H9 (cell line): Measurements from ENCODE around the gene PEMT. TPM values are rescaled to one million over a fixed set of nuclear protein-coding genes. Genes with fewer than 3 reads are reported as not detected.

ENCODE experiments used
- DNase-seq: peaks from one replicate; pipeline ENCODE4 v3.0.0-alpha.2; 2017
- H2AFZ ChIP-seq: one replicate; pipeline ENCODE4 v1.6.1; 2013; ENCODE audit warnings: mild to moderate bottlenecking, low read length, control low read depth, moderate library complexity
- H2AK5ac ChIP-seq: 2 replicates; pipeline ENCODE4 v1.6.1; 2013; ENCODE audit warnings: low read length, control low read depth, mixed read lengths; ENCODE audit not compliant: insufficient read length
- H2BK120ac ChIP-seq: one replicate; pipeline ENCODE4 v1.6.1; 2013; ENCODE audit warnings: low read depth, mild to moderate bottlenecking, low read length, control low read depth, inconsistent platforms; ENCODE audit not compliant: poor library complexity, severe bottlenecking
- H2BK12ac ChIP-seq: 2 replicates; pipeline ENCODE4 v1.6.1; 2013; ENCODE audit warnings: low read length, control low read depth, mixed read lengths, low read depth; ENCODE audit not compliant: insufficient read length
- H2BK15ac ChIP-seq: 2 replicates; pipeline ENCODE4 v1.6.1; 2013; ENCODE audit warnings: low read depth, low read length, control low read depth
- H2BK20ac ChIP-seq: one replicate; pipeline ENCODE4 v1.6.1; 2013; ENCODE audit warnings: low read depth, mild to moderate bottlenecking, low read length, control low read depth, inconsistent platforms; ENCODE audit not compliant: poor library complexity, severe bottlenecking
- H2BK5ac ChIP-seq: 2 replicates; pipeline ENCODE4 v1.6.1; 2013; ENCODE audit warnings: low read length, control low read depth, mixed read lengths; ENCODE audit not compliant: insufficient read length
- H3K14ac ChIP-seq: 2 replicates; pipeline ENCODE4 v1.6.1; 2013; ENCODE audit warnings: low read length, control low read depth; ENCODE audit not compliant: insufficient read depth
- H3K18ac ChIP-seq: 2 replicates; pipeline ENCODE4 v1.6.1; 2013; ENCODE audit warnings: low read depth, mild to moderate bottlenecking, mixed read lengths, low read length, control low read depth; ENCODE audit not compliant: insufficient read length
- H3K23ac ChIP-seq: 2 replicates; pipeline ENCODE4 v1.6.1; 2013; ENCODE audit warnings: low read length, control low read depth, mixed read lengths, low read depth; ENCODE audit not compliant: insufficient read length
- H3K23me2 ChIP-seq: 2 replicates; pipeline ENCODE4 v1.6.1; 2013; ENCODE audit warnings: low read depth, mild to moderate bottlenecking, mixed read lengths, low read length, control low read depth; ENCODE audit not compliant: insufficient read length, poor library complexity, severe bottlenecking
- H3K27ac ChIP-seq: 2 replicates; pipeline ENCODE4 v1.5.1; 2013; ENCODE audit warnings: low read length, control low read depth, mixed read lengths, low read depth; ENCODE audit not compliant: insufficient read length
- H3K27me3 ChIP-seq: 2 replicates; pipeline ENCODE4 v1.6.1; 2013; ENCODE audit warnings: low read length, control low read depth, inconsistent platforms; ENCODE audit not compliant: insufficient read depth
- H3K4ac ChIP-seq: 2 replicates; pipeline ENCODE4 v1.6.1; 2013; ENCODE audit warnings: low read depth, mild to moderate bottlenecking, control low read depth, inconsistent platforms, low read length, moderate library complexity
- H3K4me1 ChIP-seq: 2 replicates; pipeline ENCODE4 v1.6.1; 2013; ENCODE audit warnings: low read length, control low read depth, inconsistent platforms; ENCODE audit not compliant: insufficient read depth
- H3K4me2 ChIP-seq: 2 replicates; pipeline ENCODE4 v1.6.1; 2013; ENCODE audit warnings: low read length, control low read depth, mixed read lengths; ENCODE audit not compliant: insufficient read length, insufficient read depth
- H3K56ac ChIP-seq: 2 replicates; pipeline ENCODE4 v1.6.1; 2013; ENCODE audit warnings: low read depth, mild to moderate bottlenecking, mixed read lengths, low read length, control low read depth; ENCODE audit not compliant: insufficient read length
- H3K79me1 ChIP-seq: 2 replicates; pipeline ENCODE4 v1.6.1; 2013; ENCODE audit warnings: low read depth, mild to moderate bottlenecking, moderate library complexity, low read length, control low read depth, inconsistent platforms; ENCODE audit not compliant: insufficient read depth, poor library complexity, severe bottlenecking
- H3K79me2 ChIP-seq: 2 replicates; pipeline ENCODE4 v1.6.1; 2013; ENCODE audit warnings: low read length, control low read depth, inconsistent platforms; ENCODE audit not compliant: insufficient read depth
- H3K9ac ChIP-seq: 2 replicates; pipeline ENCODE4 v1.6.1; 2013; ENCODE audit warnings: low read length, control low read depth, mixed read lengths; ENCODE audit not compliant: insufficient read length; ENCODE audit errors: extremely low read depth
- H3K9me3 ChIP-seq: one replicate; pipeline ENCODE4 v1.6.1; 2013; ENCODE audit warnings: low read depth, low read length, inconsistent platforms; ENCODE audit not compliant: control insufficient read depth
- H3T11ph ChIP-seq: one replicate; pipeline ENCODE4 v1.6.1; 2013; ENCODE audit warnings: mild to moderate bottlenecking, low read length, control low read depth, inconsistent platforms
- H4K20me1 ChIP-seq: one replicate; pipeline ENCODE4 v1.6.1; 2013; ENCODE audit not compliant: control insufficient read depth, insufficient read length, insufficient read depth
- H4K5ac ChIP-seq: 2 replicates; pipeline ENCODE4 v1.6.1; 2013; ENCODE audit warnings: low read depth, mild to moderate bottlenecking, mixed read lengths, low read length, control low read depth; ENCODE audit not compliant: insufficient read length
- H4K8ac ChIP-seq: replicated peaks from 2 replicates; pipeline ENCODE4 v1.6.1; 2013; ENCODE audit warnings: low read length, control low read depth, mixed read lengths, low read depth; ENCODE audit not compliant: insufficient read length
- H4K91ac ChIP-seq: 2 replicates; pipeline ENCODE4 v1.6.1; 2013; ENCODE audit warnings: low read depth, mild to moderate bottlenecking, moderate library complexity, mixed read lengths, low read length, control low read depth; ENCODE audit not compliant: insufficient read length
- H3K27ac Mint-ChIP-seq, 3 experiments: 2 replicates in 2 of 3; 3 replicates in 1 of 3; pipeline ENCODE4 v1.8.0; 2020 to 2021; ENCODE audit warnings: mixed read lengths in 3 of 3, mild to moderate bottlenecking in 1 of 3, moderate library complexity in 1 of 3
- H3K27me3 Mint-ChIP-seq: 2 replicates; pipeline ENCODE4 v1.8.0; 2021; ENCODE audit warnings: low read depth, mild to moderate bottlenecking, moderate library complexity, mixed read lengths
- H3K36me3 Mint-ChIP-seq, 3 experiments: 2 replicates in 2 of 3; 3 replicates in 1 of 3; pipeline ENCODE4 v1.8.0; 2020 to 2021; ENCODE audit warnings: low read depth in 3 of 3, mixed read lengths in 3 of 3; ENCODE audit not compliant: insufficient read depth in 1 of 3
- H3K4me1 Mint-ChIP-seq, 2 experiments: 2 replicates each; pipeline ENCODE4 v1.8.0; 2020; ENCODE audit warnings: mixed read lengths in 2 of 2
- H3K4me3 Mint-ChIP-seq, 2 experiments: 2 replicates in 1 of 2; 3 replicates in 1 of 2; pipeline ENCODE4 v1.8.0; 2020 to 2021; ENCODE audit warnings: mild to moderate bottlenecking in 2 of 2, mixed read lengths in 2 of 2, moderate library complexity in 1 of 2
- H3K9me3 Mint-ChIP-seq, 2 experiments: 2 replicates in 1 of 2; 3 replicates in 1 of 2; pipeline ENCODE4 v1.8.0; 2020; ENCODE audit warnings: mild to moderate bottlenecking in 2 of 2, mixed read lengths in 2 of 2, moderate library complexity in 1 of 2
- CTCF ChIP-seq: fragments of 200-600 bp; sonication (generic); conservative IDR thresholded peaks from 3 replicates; pipeline ENCODE4 v1.8.0; 2021; ENCODE audit warnings: antibody characterized with exemption, mild to moderate bottlenecking
- WGBS: extraction: QIAGEN DNeasy Blood & Tissue Kit; methylation state at CpG from one replicate; pipeline ENCODE4 v1.1.7; 2013; ENCODE audit warnings: missing lambda C conversion rate, low lambda C conversion rate, mixed read lengths; ENCODE audit not compliant: insufficient read length; ENCODE audit errors: extremely low coverage; 5-methylcytosine and 5-hydroxymethylcytosine counted together
- total RNA-seq: library from RNA; stranded (reverse); gene quantifications from 2 replicates; pipeline ENCODE4 v1.2.1, GENCODE V29; 2021

Gene PEMT
- total RNA-seq, 1 experiment from 2014 or later: 63.2 TPM

GRCh38 chr17:17605083-17605728 is 13.7 kb upstream of the PEMT start:
- Histone ChIP-seq H2AFZ (no peak overlapping the region), H3K4ac (no peak overlapping the region), H3K9ac (no peak overlapping the region), H3K79me1 (no peaks in the 10 kb centered on the region), H4K8ac (no peak overlapping the region), H3K23ac (no peak overlapping the region), H3K4me2 (no peak overlapping the region), H4K91ac (no peak overlapping the region), H3K27me3 (no peaks in the 10 kb centered on the region), H2BK12ac (no peak overlapping the region), H2BK15ac (no peak overlapping the region), H3K56ac (no peak overlapping the region), H3K18ac (no peak overlapping the region), H2BK120ac (no peak overlapping the region), H3K27ac (no peak overlapping the region), H2BK5ac (no peak overlapping the region), H3T11ph (no peak overlapping the region), H3K23me2 (no peaks in the 10 kb centered on the region), H3K79me2 (no peaks in the 10 kb centered on the region), H4K5ac (no peak overlapping the region), H2AK5ac (no peak overlapping the region), H4K20me1 (no peaks in the 10 kb centered on the region), H3K14ac (no peak overlapping the region), H2BK20ac (no peak overlapping the region), H3K4me1 (no peaks in the 10 kb centered on the region), H3K9me3 (no peaks in the 10 kb centered on the region)
- no peak for TF ChIP-seq CTCF
- no peak for DNase-seq
- H3K4me3 Mint-ChIP-seq: no peak overlapping the region
- WGBS: no CpG with 5 or more reads among the region's 14 CpGs
- H3K9me3 Mint-ChIP-seq: peaks cover 5 to 7% of the 10 kb centered on the region in 2 experiments; a peak in 4 of 5 replicates
- H3K36me3 Mint-ChIP-seq: peaks cover 0 to 10% (median 6%) of the 10 kb centered on the region in 3 experiments; a peak in 3 of 7 replicates
- H3K27me3 Mint-ChIP-seq: peaks cover 5% of the 10 kb centered on the region
- H3K4me1 Mint-ChIP-seq: peaks cover 37 to 38% of the 10 kb centered on the region in 2 experiments
- no peak overlapping the region for H3K27ac Mint-ChIP-seq
